Loucy (cell line): ENCODE measurements around the gene C12orf60.

ENCODE experiments used
- H2AFZ ChIP-seq: fragments of 200-600 bp; sonication (generic); 2 replicates; pipeline ENCODE4 v1.6.0; 2016; ENCODE audit warnings: antibody characterized with exemption, mild to moderate bottlenecking, low read length, moderate library complexity
- H3F3A ChIP-seq: fragments of 200-600 bp; 2 replicates; pipeline ENCODE4 v1.6.0; 2016; ENCODE audit warnings: antibody characterized with exemption, low read depth, mild to moderate bottlenecking
- H3K27me3 ChIP-seq: fragments of 200-600 bp; sonication (generic); 2 replicates; pipeline ENCODE4 v1.6.1; 2014; ENCODE audit warnings: low read length, mild to moderate bottlenecking; ENCODE audit not compliant: insufficient read depth, poor library complexity, severe bottlenecking
- H3K36me3 ChIP-seq: fragments of 200-600 bp; sonication (generic); 2 replicates; pipeline ENCODE4 v1.6.1; 2016; ENCODE audit warnings: low read length; ENCODE audit not compliant: insufficient read depth
- H3K4me1 ChIP-seq: fragments of 200-600 bp; sonication (generic); 2 replicates; pipeline ENCODE4 v1.5.1; 2014; ENCODE audit warnings: low read length, mild to moderate bottlenecking; ENCODE audit not compliant: insufficient read depth, poor library complexity, severe bottlenecking
- H3K4me2 ChIP-seq: fragments of 200-600 bp; sonication (generic); 2 replicates; pipeline ENCODE4 v1.6.0; 2014; ENCODE audit warnings: antibody characterized with exemption, low read length, low read depth, mild to moderate bottlenecking; ENCODE audit not compliant: poor library complexity, severe bottlenecking
- H3K4me3 ChIP-seq: fragments of 200-600 bp; sonication (generic); 2 replicates; pipeline ENCODE4 v1.5.1; 2014; ENCODE audit warnings: low read length, mild to moderate bottlenecking, mixed read lengths; ENCODE audit not compliant: poor library complexity, severe bottlenecking
- H3K79me2 ChIP-seq: fragments of 200-600 bp; sonication (generic); 2 replicates; pipeline ENCODE4 v1.6.1; 2014; ENCODE audit warnings: low read length; ENCODE audit not compliant: insufficient read depth
- H3K9ac ChIP-seq: fragments of 200-600 bp; sonication (generic); 2 replicates; pipeline ENCODE4 v1.6.0; 2014; ENCODE audit warnings: mild to moderate bottlenecking, low read depth, low read length, moderate library complexity; ENCODE audit not compliant: poor library complexity, severe bottlenecking
- H3K9me2 ChIP-seq: fragments of 200-600 bp; sonication (generic); replicated peaks from 2 replicates; pipeline ENCODE4 v1.6.1; 2016; ENCODE audit warnings: low read depth, low read length, mixed read lengths
- H3K9me3 ChIP-seq: fragments of 200-600 bp; sonication (generic); 2 replicates; pipeline ENCODE4 v1.6.1; 2014; ENCODE audit warnings: mild to moderate bottlenecking, antibody characterized with exemption, low read length, low read depth; ENCODE audit not compliant: insufficient read depth
- H4K20me1 ChIP-seq: fragments of 200-600 bp; sonication (generic); 2 replicates; pipeline ENCODE4 v1.6.0; 2014; ENCODE audit warnings: antibody characterized with exemption, low read length, mild to moderate bottlenecking; ENCODE audit not compliant: insufficient read depth, poor library complexity, severe bottlenecking
- EZH2phosphoT487 ChIP-seq: fragments of 200-600 bp; IDR thresholded peaks from 2 replicates; pipeline ENCODE4 v1.6.1; 2018; ENCODE audit warnings: antibody characterized with exemption, mild to moderate bottlenecking, moderate library complexity, borderline replicate concordance
- TF ChIP-seq, protein P1 (sequence below): fragments of 200-600 bp; sonication (generic); conservative IDR thresholded peaks from 2 replicates; pipeline ENCODE4 v1.5.1; 2014; ENCODE audit warnings: mild to moderate bottlenecking, antibody characterized with exemption, low read length

The C12orf60 gene

DNA sequence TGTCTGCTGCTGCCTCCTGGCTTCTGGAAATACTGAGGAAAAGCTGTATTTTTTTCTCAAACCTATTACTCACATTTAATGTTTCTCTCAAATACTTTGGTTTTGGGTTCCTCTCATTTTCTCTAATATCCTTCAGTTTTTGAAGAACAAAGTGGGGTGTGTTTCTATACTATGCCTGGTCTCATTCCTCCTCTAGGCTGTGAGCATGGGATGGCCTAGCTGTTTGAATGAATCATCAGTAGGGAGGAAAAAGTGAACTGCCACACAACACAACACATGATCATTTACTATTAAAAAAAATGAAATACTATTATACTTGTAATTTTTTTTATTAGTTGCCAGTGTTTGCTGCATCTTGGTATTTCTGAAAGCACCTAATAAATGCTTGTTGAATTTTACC is 21.8 kb downstream of the C12orf60 start:
- Histone ChIP-seq H3K4me1 (no peaks in the 10 kb centered on the region), H3K9me2 (no peaks in the 10 kb centered on the region), H3K9me3 (no peaks in the 10 kb centered on the region), H3K27me3 (no peaks in the 10 kb centered on the region), H3K79me2 (no peaks in the 10 kb centered on the region), H2AFZ (no peak overlapping the region), H3K4me3 (no peak overlapping the region), H4K20me1 (no peaks in the 10 kb centered on the region), H3K4me2 (no peak overlapping the region), H3F3A (no peaks in the 10 kb centered on the region), H3K9ac (no peak overlapping the region), H3K36me3 (no peaks in the 10 kb centered on the region)
- no peak for TF ChIP-seq EZH2phosphoT487
- TF ChIP-seq, protein P1, sequence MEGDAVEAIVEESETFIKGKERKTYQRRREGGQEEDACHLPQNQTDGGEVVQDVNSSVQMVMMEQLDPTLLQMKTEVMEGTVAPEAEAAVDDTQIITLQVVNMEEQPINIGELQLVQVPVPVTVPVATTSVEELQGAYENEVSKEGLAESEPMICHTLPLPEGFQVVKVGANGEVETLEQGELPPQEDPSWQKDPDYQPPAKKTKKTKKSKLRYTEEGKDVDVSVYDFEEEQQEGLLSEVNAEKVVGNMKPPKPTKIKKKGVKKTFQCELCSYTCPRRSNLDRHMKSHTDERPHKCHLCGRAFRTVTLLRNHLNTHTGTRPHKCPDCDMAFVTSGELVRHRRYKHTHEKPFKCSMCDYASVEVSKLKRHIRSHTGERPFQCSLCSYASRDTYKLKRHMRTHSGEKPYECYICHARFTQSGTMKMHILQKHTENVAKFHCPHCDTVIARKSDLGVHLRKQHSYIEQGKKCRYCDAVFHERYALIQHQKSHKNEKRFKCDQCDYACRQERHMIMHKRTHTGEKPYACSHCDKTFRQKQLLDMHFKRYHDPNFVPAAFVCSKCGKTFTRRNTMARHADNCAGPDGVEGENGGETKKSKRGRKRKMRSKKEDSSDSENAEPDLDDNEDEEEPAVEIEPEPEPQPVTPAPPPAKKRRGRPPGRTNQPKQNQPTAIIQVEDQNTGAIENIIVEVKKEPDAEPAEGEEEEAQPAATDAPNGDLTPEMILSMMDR = no peak

DNA sequence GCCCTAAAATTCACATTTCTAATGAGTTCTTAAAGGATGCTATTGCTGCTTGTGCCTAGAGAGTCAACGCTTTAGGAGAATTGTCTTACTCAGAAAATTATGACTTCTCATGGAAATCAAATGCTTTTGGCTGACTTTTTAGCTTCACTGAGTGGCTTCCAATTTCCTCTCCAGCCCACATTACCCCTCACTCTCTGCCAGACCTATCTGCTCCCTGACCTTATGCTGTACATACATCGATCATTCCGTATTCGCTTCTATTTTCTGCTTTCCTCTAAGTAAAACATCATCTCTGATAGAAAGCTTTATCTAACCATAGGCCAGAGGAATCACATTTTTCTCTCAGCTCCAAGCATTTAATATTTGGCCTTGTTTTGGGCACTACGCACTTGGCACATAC is 23.0 kb downstream of the C12orf60 start:
- no peak overlapping the region for H3K9ac ChIP-seq
- H3K27me3 ChIP-seq = no peaks in the 10 kb centered on the region
- H3K9me2 ChIP-seq = no peaks in the 10 kb centered on the region
- no peaks in the 10 kb centered on the region for H3F3A ChIP-seq
- H3K9me3 ChIP-seq = no peaks in the 10 kb centered on the region
- no peak for TF ChIP-seq EZH2phosphoT487
- TF ChIP-seq, protein P1 = no peak
- no peaks in the 10 kb centered on the region for H4K20me1 ChIP-seq
- no peaks in the 10 kb centered on the region for H3K36me3 ChIP-seq
- no peak overlapping the region for H2AFZ ChIP-seq
- H3K4me1 ChIP-seq = no peaks in the 10 kb centered on the region
- H3K79me2 ChIP-seq = no peaks in the 10 kb centered on the region
- no peak overlapping the region for H3K4me2 ChIP-seq
- H3K4me3 ChIP-seq = no peak overlapping the region

DNA sequence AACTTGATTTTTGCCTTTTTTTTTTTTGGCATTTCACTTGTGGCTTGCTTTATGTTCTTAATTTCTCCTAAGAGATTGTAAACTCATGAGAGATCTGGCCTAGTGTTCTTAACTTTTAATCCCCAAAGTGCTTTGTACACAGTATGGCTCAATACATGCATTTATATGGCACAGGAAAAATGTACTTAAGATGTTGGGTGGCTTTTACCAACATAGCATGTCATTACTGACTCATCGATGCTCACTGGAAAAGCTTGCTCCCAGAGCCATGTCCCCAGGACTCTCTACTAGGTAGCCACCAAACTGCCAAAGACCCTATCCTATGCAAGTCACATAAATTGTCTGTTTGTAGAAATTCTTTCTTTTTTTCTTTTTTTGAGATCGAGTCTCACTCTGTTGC is 23.6 kb downstream of the C12orf60 start:
- H4K20me1 ChIP-seq = no peaks in the 10 kb centered on the region
- H3K79me2 ChIP-seq = no peaks in the 10 kb centered on the region
- H3F3A ChIP-seq = no peaks in the 10 kb centered on the region
- no peaks in the 10 kb centered on the region for H3K9me2 ChIP-seq
- TF ChIP-seq EZH2phosphoT487 = no peak
- TF ChIP-seq, protein P1 = no peak
- no peak overlapping the region for H3K4me3 ChIP-seq
- no peak overlapping the region for H2AFZ ChIP-seq
- no peaks in the 10 kb centered on the region for H3K4me1 ChIP-seq
- H3K9me3 ChIP-seq = no peaks in the 10 kb centered on the region
- H3K27me3 ChIP-seq = no peaks in the 10 kb centered on the region
- H3K9ac ChIP-seq = no peak overlapping the region
- no peaks in the 10 kb centered on the region for H3K36me3 ChIP-seq
- no peak overlapping the region for H3K4me2 ChIP-seq
